GM19351 (cell line): ENCODE results near the gene SLC26A9.

Source experiments
- ATAC-seq: cut with Tn5 transposase; IDR thresholded peaks from one replicate; pipeline ENCODE4 v1.9.1; 2021; ENCODE audit warnings: mild to moderate bottlenecking, moderate library complexity; ENCODE audit not compliant: unreplicated experiment

SLC26A9 gene, protein sequence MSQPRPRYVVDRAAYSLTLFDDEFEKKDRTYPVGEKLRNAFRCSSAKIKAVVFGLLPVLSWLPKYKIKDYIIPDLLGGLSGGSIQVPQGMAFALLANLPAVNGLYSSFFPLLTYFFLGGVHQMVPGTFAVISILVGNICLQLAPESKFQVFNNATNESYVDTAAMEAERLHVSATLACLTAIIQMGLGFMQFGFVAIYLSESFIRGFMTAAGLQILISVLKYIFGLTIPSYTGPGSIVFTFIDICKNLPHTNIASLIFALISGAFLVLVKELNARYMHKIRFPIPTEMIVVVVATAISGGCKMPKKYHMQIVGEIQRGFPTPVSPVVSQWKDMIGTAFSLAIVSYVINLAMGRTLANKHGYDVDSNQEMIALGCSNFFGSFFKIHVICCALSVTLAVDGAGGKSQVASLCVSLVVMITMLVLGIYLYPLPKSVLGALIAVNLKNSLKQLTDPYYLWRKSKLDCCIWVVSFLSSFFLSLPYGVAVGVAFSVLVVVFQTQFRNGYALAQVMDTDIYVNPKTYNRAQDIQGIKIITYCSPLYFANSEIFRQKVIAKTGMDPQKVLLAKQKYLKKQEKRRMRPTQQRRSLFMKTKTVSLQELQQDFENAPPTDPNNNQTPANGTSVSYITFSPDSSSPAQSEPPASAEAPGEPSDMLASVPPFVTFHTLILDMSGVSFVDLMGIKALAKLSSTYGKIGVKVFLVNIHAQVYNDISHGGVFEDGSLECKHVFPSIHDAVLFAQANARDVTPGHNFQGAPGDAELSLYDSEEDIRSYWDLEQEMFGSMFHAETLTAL

DNA sequence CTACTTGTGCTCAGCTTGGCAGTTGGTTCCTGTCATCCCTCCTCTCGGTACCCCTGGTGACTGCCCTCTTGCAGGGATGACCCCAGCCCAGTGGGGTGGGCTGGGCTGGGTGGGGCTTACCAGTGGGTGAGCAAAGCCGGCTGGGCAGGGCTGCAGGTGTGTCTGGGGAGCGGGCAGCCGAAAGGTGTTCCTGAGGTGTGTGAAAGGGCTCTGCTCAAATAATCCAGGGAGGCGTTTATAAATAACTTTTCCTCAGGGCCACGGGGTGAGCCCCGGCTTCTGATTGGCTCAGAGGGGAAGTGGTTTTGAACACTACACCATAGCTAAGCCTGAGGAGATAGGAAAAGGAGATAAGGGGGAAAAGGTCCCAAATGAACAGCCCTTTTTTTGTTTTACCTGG, at the start of gene SLC26A9:
SLC26A9 (minus strand) TSS at position 212 of the 400 bp plus-strand sequence. CDS start 7,636 bp downstream, outside the sequence.
- ATAC-seq = no peak

DNA sequence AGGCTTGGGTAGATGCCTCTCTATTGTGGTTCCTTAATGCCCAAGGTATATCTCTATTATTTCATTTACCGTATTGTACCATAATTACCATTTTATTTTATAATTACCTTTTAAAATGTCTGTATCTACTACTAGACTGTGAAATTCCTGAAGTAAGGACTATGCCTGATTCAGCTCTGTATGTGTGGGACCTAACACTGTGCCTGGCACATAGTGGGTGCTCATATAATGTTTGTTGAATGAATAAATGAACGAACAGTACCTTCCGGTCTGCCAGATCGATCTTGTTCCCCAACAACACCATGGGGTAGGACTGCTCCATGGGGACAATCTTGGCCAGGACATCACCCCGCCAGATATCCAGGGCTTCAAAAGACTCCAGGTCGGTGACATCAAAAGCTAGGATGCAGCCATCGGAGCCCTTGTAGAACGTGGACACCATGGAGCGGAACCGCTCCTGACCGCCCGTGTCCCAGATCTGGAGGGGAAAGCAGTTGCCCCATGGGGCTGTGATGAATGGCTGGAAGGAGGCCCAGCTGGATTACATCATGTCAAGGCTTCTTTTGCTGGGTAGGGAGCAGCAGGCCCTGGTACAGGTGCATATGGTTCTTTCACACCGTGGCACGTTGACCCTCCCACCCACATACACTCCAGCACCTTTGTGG, 49.1 kb upstream of the SLC26A9 start:
- no peak for ATAC-seq

DNA sequence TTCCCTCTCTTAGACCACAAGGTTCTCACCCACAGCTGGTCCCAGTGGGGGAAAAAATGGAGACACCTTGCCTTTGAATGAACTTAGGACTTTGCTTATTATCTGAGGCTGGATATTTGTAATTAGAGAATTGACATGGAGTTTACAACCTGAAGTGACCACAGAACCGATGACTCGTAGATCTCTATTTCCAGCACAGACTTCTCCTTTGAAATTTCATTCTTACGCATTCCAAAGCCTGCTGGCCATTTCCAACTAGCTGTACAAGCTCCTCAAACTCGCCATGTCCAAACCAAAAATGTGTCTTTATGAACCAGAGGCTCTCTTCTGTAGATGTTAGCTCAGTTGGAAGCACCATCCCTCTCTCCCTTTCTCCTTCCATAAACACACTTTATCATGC, 48.0 kb upstream of the SLC26A9 start:
- no peak for ATAC-seq

DNA sequence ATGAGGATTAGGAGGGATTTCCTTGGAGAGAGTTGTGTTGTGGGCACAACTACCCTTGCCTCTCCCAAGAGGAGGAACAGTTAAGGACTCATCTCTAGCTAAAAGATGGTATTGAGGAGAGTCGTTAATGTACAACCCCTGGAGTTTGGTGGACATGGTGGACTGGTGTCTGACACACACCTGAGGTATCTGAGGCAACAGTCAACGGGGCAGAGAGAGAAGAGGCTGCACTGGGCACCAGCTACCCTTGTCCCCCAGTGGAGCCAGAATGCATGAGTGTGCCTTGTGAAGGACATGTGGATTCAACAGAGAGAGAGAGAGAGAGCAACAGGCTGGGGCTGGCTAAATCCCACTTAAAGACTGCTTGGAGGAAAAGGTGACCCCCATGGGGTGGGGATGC, 47.0 kb upstream of the SLC26A9 start:
- ATAC-seq = no peak

DNA sequence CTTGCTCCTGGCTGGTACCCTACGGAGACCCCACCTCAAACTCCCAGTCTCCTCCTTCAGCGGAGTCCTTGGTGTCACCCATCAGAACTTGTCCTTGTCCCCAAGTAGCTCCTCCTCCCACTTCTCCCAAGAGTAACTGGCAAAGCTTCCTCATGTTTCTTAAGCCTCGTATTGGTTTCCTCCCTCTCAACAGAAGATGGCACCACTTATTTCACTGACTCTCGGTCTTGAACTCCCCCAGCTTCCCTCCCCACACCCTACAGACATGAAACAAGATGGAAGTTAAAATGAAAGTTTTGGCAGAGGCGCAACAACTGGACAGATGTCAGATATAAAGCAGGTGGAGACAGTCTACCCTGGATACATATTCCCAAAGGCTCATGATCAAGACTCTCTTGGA, 46.5 kb upstream of the SLC26A9 start:
- no peak for ATAC-seq

DNA sequence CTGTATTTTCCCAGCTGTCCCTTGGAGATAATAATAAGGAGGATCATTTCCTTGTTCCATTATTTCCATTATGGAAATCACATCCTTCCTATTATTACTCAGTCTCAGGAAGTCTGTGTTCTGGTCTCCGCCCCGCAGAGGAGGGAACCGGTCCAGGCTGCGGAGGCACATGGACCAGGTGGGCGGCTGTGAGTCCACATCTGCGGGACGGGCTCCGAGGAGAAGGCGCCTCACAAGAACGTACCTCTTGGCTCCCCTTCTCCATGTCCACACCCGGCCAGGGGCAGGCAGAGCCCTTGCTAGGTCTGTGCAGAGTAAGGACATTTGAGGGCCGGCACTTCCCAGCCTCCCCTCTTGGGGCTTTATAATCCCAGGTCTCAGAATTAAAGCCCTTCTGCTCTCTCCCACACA, 45.3 kb upstream of the SLC26A9 start:
- no peak for ATAC-seq

DNA sequence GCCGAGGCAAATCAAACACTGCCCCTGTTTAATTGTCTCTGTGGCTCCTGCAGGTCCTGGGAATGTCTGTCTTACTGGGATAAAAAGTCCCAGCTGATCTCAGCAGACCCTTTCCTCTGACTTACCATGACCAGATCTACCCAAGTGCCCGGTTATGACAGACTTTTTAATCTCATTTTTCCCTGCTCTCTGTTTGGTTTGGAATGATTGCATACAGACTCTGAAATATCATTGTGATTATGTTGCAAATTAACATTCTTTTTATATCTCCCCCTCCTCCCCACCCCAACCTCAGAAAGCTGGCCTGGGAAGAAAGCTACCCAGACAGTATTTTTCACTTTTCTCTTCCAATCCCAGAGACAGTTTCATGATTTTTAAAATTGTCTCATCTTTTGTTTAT, 43.6 kb upstream of the SLC26A9 start:
- no peak for ATAC-seq

DNA sequence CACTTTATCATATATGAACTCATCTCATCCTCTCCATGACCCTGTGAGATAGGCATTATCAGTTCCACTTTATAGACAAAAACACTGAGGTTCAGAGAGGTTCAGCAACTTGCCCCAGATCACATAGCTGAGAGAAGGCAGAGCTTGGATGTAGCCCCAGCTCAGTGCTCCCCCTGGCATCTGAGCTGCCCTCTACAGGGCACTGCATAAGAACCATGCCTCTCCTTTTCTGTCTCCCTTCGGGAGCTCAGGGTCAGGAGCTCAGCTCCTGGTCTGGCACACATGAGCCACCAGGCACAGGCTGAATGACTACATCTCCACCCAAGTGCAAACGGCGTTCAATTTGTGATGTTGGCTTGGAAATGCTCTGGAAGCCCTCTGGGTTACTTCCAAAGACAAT, 43.0 kb upstream of the SLC26A9 start:
- ATAC-seq = no peak

DNA sequence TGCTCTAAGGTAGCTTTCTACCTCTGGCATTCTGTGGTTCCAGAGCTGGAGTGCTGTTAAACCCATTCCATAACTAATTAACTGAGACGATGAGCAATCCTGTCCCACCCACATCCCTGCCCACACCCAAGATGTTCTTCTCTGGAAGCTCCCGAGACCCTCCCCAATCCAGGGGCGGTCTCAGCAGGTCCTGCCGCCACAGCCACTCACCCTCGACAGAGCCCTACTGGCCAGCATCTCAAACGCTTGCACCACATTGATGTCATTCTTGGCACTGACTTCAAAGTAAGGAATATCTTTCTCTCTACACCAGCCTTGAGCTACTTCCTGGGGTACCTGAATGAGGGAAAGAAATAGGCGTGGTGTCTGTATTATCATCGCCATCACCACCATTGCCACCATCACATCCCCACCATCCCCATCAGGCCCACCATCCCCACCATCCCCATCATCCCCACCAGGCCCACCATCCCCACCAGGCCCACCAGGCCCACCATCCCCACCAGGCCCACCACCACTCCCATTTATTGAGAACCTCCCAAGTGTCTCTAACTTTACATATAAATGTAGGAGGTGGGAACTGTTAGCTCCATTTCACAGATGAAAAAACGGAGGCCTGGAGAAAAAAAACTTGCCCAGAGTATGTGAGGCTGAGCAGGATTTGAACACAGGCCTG, 42.2 kb upstream of the SLC26A9 start:
- no peak for ATAC-seq

DNA sequence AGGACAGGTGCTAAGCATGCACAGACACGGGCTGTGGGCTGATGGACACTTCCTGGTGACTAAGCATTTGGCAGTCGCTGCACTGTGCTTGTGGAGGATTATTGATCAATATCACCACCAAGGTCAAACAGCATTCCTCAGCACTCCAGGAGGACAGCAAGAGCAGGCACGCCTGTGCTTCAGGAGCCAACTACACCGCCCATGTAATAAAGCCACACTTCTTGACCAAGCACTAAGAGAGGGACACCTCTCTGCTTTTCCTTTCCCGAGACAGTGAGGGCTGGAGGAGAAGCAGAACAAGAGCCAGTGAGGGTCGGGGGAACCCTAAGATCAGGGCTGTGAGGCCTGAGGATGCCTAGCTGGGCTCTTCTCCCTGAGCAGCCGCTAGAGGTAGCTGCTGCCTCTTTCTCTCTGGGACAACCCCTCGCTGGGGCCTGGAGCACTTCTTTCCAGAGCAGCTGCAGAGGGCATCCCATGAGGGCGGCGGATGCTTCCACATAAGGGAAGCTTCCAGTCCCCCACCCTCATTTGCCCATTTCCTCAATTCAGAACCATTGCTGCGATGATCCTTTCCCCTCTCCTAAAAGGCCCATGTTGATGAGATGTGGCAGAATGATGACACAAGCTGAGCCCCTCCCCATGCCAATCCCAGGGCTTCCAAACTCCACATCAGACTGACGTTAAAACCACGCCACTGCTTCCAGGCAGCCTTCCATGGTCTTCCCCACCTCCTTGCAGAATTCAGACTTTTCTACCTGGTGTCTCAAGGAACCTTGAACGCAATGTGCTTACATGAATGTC, 40.9 kb upstream of the SLC26A9 start:
- ATAC-seq = no peak

DNA sequence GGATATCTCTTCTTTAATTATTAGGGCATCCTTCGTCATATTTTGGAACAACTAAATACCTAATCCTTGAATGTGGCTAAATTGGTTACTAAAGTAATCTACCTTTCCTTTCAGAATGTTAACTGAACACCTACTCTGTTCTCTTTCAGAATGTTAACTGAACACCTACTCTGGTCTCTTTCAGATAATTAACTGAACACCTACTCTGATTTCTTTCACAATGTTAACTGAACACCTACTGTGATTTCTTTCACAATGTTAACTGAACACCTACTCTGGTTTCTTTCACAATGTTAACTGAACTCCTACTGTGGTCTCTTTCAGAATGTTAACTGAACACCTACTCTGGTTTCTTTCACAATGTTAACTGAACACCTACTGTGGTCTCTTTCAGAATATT, 38.0 kb upstream of the SLC26A9 start:
- ATAC-seq = no peak

DNA sequence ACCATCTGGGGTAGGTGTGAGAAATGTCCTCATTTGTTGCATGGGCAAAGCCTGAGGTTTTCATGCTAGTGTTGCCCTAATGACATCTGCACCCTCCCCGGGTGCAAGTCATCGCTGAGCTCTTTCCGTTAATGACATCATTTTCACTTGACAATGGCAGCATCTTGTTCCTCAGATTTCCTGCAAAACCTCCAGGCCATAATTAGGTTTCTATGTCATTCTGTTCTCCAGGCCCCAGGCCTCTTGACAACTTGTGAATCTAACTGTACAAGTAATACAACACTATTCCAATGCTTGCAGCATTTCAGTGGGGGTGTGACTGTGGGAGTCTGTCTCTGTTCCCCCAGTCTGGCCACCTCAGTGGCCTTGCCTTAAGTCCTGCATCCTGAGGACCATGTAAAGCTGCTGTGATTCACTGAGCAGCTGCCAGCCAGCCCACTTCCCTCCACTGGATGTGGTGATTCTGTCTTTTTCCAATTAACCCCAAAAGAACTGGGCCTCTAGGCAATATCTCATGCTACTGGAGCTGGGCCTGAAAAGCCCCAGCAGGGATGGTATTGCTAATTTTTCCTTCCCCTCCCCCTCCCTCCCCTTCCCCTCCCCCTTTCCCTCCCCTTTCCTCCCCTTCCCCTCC, 37.1 kb upstream of the SLC26A9 start:
- ATAC-seq = no peak

DNA sequence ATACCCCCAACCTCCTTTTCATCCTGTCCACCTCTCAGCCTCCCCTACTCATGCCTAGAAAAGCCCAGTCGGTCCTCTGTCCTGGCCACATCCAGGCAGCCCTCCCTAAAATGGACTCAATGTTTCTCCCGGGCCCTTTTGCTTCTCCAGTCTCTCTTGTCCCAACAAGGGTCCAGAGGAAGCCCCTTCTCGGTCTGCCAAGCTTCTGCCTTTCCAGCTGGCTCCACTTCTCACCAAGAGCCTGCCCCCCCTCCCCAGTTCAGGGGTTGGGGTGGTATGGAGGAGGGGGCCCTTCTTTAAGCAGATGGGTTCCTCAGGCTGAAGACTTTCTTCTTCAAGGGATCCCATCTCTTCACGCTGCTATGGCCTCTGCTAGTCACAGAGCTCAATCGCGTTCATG, 36.0 kb upstream of the SLC26A9 start:
- no peak for ATAC-seq

DNA sequence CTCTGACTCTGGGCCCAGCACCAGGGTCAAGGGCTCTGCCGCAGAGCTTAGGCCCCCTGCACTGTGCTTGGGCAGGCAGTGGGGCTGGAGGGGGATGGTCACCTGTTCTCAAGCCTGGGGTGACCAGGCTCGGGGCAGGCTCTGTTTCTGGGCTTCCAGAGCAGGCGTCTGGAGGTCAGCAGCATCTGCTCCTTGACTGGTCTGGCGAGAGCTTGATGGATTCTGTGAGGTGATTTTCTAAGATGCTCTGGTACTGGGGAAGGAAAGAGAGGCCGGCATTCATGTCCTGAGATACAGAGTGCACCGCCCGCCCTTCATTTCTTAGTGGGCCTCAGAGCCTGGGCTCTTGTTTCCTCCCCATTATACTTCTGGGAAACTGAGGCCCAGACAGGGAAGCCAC, 35.4 kb upstream of the SLC26A9 start:
- no peak for ATAC-seq

DNA sequence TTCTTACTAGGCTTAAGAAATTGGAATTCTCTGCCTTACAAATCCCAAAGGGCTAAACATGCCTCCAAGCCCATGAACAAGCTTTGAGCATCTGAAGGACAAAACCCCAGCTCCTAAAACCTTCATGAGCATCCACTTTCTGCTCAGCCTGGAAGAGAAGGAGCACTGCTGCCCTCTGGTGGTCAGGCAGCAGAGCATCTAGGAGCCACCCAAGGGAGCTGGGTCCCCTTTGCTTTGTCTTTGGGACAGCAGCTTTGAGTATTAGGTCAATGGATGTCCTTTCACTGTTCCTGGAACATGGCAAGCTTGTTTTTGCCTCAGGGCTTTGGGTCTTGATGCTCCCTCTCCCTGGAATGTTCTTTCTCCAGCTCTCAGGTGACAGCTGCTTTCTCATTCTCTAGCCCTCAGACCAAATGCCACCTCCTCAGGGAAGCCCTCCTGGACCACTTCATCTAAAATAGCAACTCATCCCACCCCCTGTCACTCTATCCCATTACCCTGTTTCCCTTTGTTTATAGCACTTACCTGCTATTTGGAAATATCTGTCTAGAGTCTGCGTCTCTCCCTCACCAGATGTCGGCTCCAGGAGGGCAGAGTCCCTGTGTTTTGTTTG, 34.3 kb upstream of the SLC26A9 start:
- ATAC-seq = no peak

DNA sequence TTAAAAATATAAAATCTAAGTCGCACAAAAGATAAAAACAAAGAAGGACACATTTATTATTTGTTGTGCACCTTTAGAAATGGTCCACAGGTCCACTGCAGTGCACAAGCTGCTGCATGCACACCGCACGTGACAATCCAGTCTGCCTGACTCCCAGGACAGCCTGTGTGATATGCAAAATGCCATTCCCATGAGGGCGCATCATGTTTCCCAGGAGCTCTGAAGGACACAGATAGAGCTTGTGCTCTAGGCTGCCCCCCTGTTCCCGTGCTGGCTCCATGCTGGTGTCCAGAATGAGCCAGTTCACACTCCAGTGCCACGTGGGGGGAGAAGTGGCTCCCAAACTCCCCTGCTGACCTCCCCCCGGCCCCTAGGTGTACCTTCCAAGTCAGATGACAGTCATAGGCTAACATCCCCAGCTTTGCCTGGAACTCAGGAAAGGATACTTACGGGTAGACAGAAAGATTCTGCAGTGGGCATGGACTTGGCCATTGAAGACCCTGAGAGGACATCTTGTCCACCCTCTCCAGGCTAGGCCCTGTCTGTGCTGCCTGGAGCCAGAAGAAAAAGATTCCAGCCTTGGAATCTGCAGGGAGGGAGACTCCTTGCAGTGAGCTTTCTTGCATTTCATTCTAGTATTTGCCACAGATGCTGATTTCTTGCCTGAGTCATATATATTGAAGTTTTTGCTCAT, 33.6 kb upstream of the SLC26A9 start:
- ATAC-seq = no peak

DNA sequence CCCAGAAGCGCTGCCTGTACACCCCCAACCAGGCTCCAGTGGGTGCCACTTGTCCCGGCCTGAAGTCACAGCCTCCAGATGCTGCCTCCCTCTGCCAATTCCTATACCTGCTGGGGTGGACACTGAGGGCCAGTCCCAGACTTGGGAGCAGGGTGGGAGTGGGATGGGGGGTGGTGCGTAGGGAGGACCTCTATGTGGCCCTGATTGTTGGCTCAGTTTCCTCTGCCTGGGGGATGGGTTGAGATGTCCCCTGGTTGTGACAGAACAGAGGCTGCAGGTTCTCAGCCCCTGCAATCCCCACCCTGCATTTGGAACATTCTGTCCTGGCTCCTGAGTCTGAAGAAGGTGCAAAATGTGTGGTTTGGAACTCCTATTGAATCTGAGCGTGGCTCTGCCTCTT, 32.8 kb upstream of the SLC26A9 start:
- no peak for ATAC-seq

DNA sequence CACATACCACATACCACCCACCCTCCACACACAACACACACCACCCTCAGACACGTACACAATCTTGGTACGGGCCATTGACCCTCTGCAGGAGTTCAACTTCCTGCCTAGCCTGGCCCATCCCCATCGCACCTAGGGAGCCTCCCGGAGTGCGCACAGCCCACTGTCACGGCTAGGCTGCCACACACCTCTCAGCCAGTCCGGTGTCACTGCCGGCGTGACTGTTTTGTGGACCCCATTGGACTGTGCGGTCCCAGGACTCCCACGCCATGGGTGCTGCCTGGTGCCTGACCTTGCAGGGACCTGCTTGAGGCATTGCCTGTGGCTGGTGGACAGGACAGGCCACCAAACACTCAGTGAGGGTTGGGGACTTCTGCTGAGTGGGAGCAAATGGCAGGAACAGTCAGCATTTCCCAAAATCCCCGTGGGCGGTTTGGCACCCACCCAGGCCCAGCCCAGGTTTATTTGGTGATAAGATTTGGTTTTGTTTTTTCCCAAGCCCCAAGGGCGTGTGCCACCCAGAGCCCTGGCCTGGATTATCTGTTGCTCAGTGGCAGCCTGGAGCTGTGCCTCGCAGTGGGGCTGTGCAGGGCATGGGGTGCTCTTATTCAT, 32.2 kb upstream of the SLC26A9 start:
- ATAC-seq = no peak
